Fibroblast of lung (primary cell): ENCODE results near the gene TREH. TPM values are rescaled to one million over a fixed set of nuclear protein-coding genes. Genes with fewer than 3 reads are reported as not detected.

Source experiments
- DNase-seq, 2 donors: peaks; one replicate each; pipeline versions ENCODE4 v3.0.0 to v3.0.0-alpha.2; 2010; ENCODE audit warnings: low read depth in 2 of 2
- H2AFZ ChIP-seq: 2 replicates; pipeline ENCODE4 v1.5.1; 2012; ENCODE audit warnings: low read length, control low read depth, inconsistent platforms
- H3K27ac ChIP-seq: 2 replicates; pipeline ENCODE4 v1.5.1; 2011; ENCODE audit warnings: low read length, control low read depth; ENCODE audit not compliant: insufficient read depth
- H3K27me3 ChIP-seq: 2 replicates; pipeline ENCODE4 v1.5.1; 2011; ENCODE audit warnings: mild to moderate bottlenecking, low read length; ENCODE audit not compliant: control insufficient read depth, insufficient read depth
- H3K36me3 ChIP-seq: 2 replicates; pipeline ENCODE4 v1.5.1; 2011; ENCODE audit warnings: low read length; ENCODE audit not compliant: control insufficient read depth, insufficient read depth
- H3K4me1 ChIP-seq: 2 replicates; pipeline ENCODE4 v1.5.1; 2011; ENCODE audit warnings: low read length; ENCODE audit not compliant: control insufficient read depth, insufficient read depth; ENCODE audit errors: extremely low read depth
- H3K4me2 ChIP-seq: 2 replicates; pipeline ENCODE4 v1.5.1; 2011; ENCODE audit warnings: low read length, control low read depth; ENCODE audit not compliant: insufficient read depth; ENCODE audit errors: extremely low read depth
- H3K4me3 ChIP-seq, 4 experiments: fragments of 200-600 bp in 1 of 4; sonication (generic) in 1 of 4; replicated peaks in 1 of 4; 2 replicates each; pipeline ENCODE4 v1.5.1; 2011 to 2016; ENCODE audit warnings: low read length in 4 of 4, low read depth in 3 of 4, mild to moderate bottlenecking in 3 of 4, control low read depth in 2 of 4, inconsistent platforms in 1 of 4, mixed read lengths in 1 of 4; ENCODE audit not compliant: insufficient read depth in 1 of 4; ENCODE audit errors: control extremely low read depth in 1 of 4
- H3K79me2 ChIP-seq: 2 replicates; pipeline ENCODE4 v1.5.1; 2012; ENCODE audit warnings: mild to moderate bottlenecking, low read length, inconsistent platforms; ENCODE audit not compliant: control insufficient read depth, insufficient read depth
- H3K9ac ChIP-seq: 2 replicates; pipeline ENCODE4 v1.5.1; 2011; ENCODE audit warnings: mild to moderate bottlenecking, low read length, control low read depth; ENCODE audit not compliant: insufficient read depth
- H3K9me3 ChIP-seq: 2 replicates; pipeline ENCODE4 v1.5.1; 2012; ENCODE audit warnings: low read depth, low read length; ENCODE audit not compliant: control insufficient read depth, insufficient read depth
- H4K20me1 ChIP-seq: 2 replicates; pipeline ENCODE4 v1.5.1; 2011; ENCODE audit warnings: low read length; ENCODE audit not compliant: control insufficient read depth, insufficient read depth; ENCODE audit errors: extremely low read depth
- CTCF ChIP-seq, 2 donors: IDR thresholded peaks in 1 of 2; conservative IDR thresholded peaks in 1 of 2; 1 replicate in 1 of 2; 2 replicates in 1 of 2; pipeline ENCODE4 v1.5.1; 2011 to 2012; ENCODE audit warnings: low read length in 2 of 2, control low read depth in 1 of 2, inconsistent platforms in 1 of 2, low read depth in 1 of 2, mild to moderate bottlenecking in 1 of 2
- EZH2 ChIP-seq: IDR thresholded peaks from 2 replicates; pipeline ENCODE4 v1.5.1; 2012; ENCODE audit warnings: low read length, control low read depth, mild to moderate bottlenecking; ENCODE audit errors: missing control alignments
- polyA plus RNA-seq, 2 donors: library from polyadenylated mRNA; depleted of rRNA in 1 of 2; stranded (reverse) in 1 of 2; unstranded in 1 of 2; fragments of >200 nt; gene quantifications; 2 replicates each; pipeline ENCODE4 v1.2.1, GENCODE V29; 2011 to 2012; ENCODE audit warnings: missing spikeins in 1 of 2
- total RNA-seq: library from RNA; depleted of rRNA; stranded (reverse); fragments of >200 nt; gene quantifications from 2 replicates; pipeline ENCODE4 v1.2.1, GENCODE V29; 2014

TREH gene
- total and polyA plus RNA-seq, 2 donors (not counting 1 experiment from before 2014, with no cell fraction given), result not detected

- H3K4me1 ChIP-seq, result peaks cover 54% of the 10 kb centered on the region
- peak overlapping the region; percentile 94 for H3K27ac ChIP-seq
- H3K36me3 ChIP-seq, result peaks cover 19% of the 10 kb centered on the region
- peak overlapping the region; percentile 57 to 73 (median 64) for H3K4me3 ChIP-seq
- H3K79me2 ChIP-seq, result peaks cover 22% of the 10 kb centered on the region
- no peak overlapping the region for H2AFZ ChIP-seq
- H4K20me1 ChIP-seq, result no peaks in the 10 kb centered on the region
- no peak for TF ChIP-seq CTCF (conservative IDR thresholded peaks at IDR 0.05 in 1 of 2, IDR thresholded peaks at IDR 0.05 in 1 of 2; ENCODE audit: low read depth in 1 of 2, low read length in 2 of 2)
- TF ChIP-seq EZH2, result no peak
- H3K9ac ChIP-seq, result peak overlapping the region; percentile 65
- peak; percentile 81 to 91 for DNase-seq
- peak overlapping the region; percentile 80 for H3K4me2 ChIP-seq
- no peaks in the 10 kb centered on the region for H3K9me3 ChIP-seq
- H3K27me3 ChIP-seq, result no peaks in the 10 kb centered on the region
Observed at GRCh38 chr11:118621071-118621783, 58.2 kb downstream of the TREH start.

GRCh38 chr11:118620529-118621070 is 58.9 kb downstream of the TREH start:
- H3K36me3 ChIP-seq, result peaks cover 17% of the 10 kb centered on the region
- peaks cover 22% of the 10 kb centered on the region for H3K79me2 ChIP-seq
- peak overlapping the region; percentile 94 for H3K27ac ChIP-seq
- peak in 1 of 2 donors; percentile 15 for DNase-seq
- peaks cover 54% of the 10 kb centered on the region for H3K4me1 ChIP-seq
- H3K4me2 ChIP-seq, result peak overlapping the region; percentile 73
- no peaks in the 10 kb centered on the region for H4K20me1 ChIP-seq
- peak overlapping the region; percentile 65 for H3K9ac ChIP-seq
- no peak overlapping the region for H2AFZ ChIP-seq
- no peaks in the 10 kb centered on the region for H3K27me3 ChIP-seq
- H3K9me3 ChIP-seq, result no peaks in the 10 kb centered on the region
- H3K4me3 ChIP-seq, result peak overlapping the region; percentile 1 to 73 (median 46)
- TF ChIP-seq EZH2 (no peak), CTCF (conservative IDR thresholded peaks at IDR 0.05 in 1 of 2, IDR thresholded peaks at IDR 0.05 in 1 of 2; ENCODE audit: low read depth in 1 of 2, low read length in 2 of 2) (no peak)

DNA sequence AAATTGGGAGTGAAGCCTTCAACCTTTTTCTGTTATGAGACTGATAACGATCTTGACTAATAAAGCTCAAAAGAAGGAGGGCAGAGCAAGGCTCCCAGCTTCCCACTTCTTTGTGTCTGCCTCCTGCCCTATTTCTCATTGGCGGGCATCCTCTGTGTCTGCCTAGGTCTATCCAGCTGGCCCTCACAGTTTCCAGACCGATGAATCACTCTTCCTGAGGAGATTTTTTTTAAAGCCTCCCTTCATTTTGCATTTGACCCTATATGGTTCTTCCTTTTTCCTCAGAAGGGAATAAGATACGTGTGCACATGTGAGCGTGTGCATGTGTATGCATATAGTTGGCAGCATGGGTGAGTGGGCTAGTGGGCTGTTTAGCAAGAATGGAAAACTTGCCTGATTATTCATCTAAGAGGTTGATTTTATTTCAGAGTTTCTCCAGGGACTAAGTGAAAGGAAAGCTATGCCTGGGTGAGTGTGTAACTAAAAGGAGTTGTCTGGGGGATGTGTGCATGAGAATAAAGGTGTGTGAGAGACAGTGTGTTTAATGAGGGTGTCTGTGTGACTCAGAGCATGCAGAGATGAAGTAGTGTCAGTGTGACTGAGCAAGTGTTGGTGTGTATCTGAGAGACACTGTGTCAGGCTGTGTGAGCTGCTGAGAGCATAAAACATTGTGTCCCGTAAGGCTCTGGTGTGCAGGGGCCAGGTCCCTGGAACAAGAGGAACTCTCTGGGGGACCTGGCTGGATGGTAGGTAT is 59.8 kb downstream of the TREH start:
- no peak for TF ChIP-seq CTCF (conservative IDR thresholded peaks at IDR 0.05 in 1 of 2, IDR thresholded peaks at IDR 0.05 in 1 of 2; ENCODE audit: low read depth in 1 of 2, low read length in 2 of 2)
- TF ChIP-seq EZH2, result no peak
- Histone ChIP-seq H3K27me3 (no peaks in the 10 kb centered on the region), H3K9ac (peak overlapping the region; percentile 39), H3K4me3 (peak overlapping the region in 2 of 4 experiments; percentile 14 to 28), H3K36me3 (peaks cover 14% of the 10 kb centered on the region), H3K4me1 (peaks cover 54% of the 10 kb centered on the region), H3K27ac (peak overlapping the region; percentile 94), H2AFZ (no peak overlapping the region), H3K9me3 (no peaks in the 10 kb centered on the region), H4K20me1 (no peaks in the 10 kb centered on the region), H3K79me2 (peaks cover 22% of the 10 kb centered on the region), H3K4me2 (peak overlapping the region; percentile 49)
- DNase-seq, result peak; percentile 96 to 98
